ENCODE measurements around the gene MYH16. TPM values are rescaled to one million over a fixed set of nuclear protein-coding genes. Genes with fewer than 3 reads are reported as not detected.
"Not testable (repeated sequence)": the region's sequence is repeated elsewhere in the genome, so short reads cannot be mapped to it uniquely, and the experiment has no call there.

MYH16 gene
- polyA plus RNA-seq, 1 donor from 2014 or later: not detected

DNA sequence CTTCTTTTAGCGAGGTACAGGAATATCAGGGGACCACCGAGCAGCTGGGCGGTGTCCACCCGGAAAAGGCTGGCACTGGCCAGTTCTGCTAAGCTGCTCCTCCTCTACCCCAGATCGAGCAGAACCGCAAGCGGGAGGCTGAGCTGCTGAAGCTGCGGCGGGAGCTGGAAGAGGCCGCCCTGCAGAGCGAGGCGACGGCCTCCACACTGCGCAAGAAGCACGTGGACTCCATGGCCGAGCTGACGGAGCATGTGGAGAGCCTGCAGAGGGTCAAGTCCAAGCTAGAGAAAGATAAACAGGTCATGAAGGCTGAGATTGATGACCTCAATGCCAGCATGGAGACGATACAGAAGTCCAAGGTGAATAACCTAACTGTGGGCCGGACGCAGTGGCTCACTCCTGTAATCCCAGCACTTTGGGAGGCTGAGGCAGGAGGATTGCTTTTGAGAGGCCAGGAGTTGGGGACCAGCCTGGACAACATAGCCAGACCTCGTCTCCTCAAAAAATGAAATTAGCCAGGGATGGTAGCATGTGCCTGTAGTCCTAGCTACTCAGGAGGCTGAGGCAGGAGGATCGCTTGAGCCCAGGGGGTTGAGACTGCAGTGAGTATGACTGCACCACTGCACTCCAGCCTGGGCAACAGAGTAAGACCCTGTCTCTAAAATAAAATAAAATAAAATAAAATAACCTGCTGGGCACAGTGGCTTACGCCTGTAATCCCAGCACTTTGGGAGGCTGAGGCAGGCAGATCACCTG lies 15.3 kb downstream of the MYH16 start:
- H4K20me1 ChIP-seq (ENCODE audit: insufficient read depth): no peaks in the 10 kb centered on the region
- no peaks in the 10 kb centered on the region for H3K9me2 ChIP-seq (ENCODE audit: insufficient read depth, low read length)
- TF ChIP-seq POLR2AphosphoS5 (IDR thresholded peaks at IDR 0.05): no peak
- TF ChIP-seq RAD21 (conservative IDR thresholded peaks at IDR 0.05): no peak
- no peak for TF ChIP-seq MXI1 (conservative IDR thresholded peaks at IDR 0.05; ENCODE audit: poor library complexity, severe bottlenecking)
- no peak for TF ChIP-seq EZH2 (IDR thresholded peaks at IDR 0.05; ENCODE audit: borderline replicate concordance, insufficient read depth, low read length, poor library complexity, severe bottlenecking)
- TF ChIP-seq, protein P1, sequence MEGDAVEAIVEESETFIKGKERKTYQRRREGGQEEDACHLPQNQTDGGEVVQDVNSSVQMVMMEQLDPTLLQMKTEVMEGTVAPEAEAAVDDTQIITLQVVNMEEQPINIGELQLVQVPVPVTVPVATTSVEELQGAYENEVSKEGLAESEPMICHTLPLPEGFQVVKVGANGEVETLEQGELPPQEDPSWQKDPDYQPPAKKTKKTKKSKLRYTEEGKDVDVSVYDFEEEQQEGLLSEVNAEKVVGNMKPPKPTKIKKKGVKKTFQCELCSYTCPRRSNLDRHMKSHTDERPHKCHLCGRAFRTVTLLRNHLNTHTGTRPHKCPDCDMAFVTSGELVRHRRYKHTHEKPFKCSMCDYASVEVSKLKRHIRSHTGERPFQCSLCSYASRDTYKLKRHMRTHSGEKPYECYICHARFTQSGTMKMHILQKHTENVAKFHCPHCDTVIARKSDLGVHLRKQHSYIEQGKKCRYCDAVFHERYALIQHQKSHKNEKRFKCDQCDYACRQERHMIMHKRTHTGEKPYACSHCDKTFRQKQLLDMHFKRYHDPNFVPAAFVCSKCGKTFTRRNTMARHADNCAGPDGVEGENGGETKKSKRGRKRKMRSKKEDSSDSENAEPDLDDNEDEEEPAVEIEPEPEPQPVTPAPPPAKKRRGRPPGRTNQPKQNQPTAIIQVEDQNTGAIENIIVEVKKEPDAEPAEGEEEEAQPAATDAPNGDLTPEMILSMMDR (IDR thresholded peaks at IDR 0.05; ENCODE audit: poor library complexity, severe bottlenecking): no peak
- TF ChIP-seq, protein P2, sequence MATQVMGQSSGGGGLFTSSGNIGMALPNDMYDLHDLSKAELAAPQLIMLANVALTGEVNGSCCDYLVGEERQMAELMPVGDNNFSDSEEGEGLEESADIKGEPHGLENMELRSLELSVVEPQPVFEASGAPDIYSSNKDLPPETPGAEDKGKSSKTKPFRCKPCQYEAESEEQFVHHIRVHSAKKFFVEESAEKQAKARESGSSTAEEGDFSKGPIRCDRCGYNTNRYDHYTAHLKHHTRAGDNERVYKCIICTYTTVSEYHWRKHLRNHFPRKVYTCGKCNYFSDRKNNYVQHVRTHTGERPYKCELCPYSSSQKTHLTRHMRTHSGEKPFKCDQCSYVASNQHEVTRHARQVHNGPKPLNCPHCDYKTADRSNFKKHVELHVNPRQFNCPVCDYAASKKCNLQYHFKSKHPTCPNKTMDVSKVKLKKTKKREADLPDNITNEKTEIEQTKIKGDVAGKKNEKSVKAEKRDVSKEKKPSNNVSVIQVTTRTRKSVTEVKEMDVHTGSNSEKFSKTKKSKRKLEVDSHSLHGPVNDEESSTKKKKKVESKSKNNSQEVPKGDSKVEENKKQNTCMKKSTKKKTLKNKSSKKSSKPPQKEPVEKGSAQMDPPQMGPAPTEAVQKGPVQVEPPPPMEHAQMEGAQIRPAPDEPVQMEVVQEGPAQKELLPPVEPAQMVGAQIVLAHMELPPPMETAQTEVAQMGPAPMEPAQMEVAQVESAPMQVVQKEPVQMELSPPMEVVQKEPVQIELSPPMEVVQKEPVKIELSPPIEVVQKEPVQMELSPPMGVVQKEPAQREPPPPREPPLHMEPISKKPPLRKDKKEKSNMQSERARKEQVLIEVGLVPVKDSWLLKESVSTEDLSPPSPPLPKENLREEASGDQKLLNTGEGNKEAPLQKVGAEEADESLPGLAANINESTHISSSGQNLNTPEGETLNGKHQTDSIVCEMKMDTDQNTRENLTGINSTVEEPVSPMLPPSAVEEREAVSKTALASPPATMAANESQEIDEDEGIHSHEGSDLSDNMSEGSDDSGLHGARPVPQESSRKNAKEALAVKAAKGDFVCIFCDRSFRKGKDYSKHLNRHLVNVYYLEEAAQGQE (IDR thresholded peaks at IDR 0.05; ENCODE audit: borderline replicate concordance): no peak
- no peak for TF ChIP-seq SMC3 (conservative IDR thresholded peaks at IDR 0.05; ENCODE audit: poor library complexity)
- no peak for TF ChIP-seq TAF1 (IDR thresholded peaks at IDR 0.05; ENCODE audit: low read depth)
- no peak for TF ChIP-seq EP300 (conservative IDR thresholded peaks at IDR 0.05; ENCODE audit: poor library complexity, severe bottlenecking)
- H3K36me3 ChIP-seq (ENCODE audit: insufficient read depth, low read length): no peaks in the 10 kb centered on the region
- no peak overlapping the region for H3K27ac ChIP-seq (ENCODE audit: low read length)
- no peak overlapping the region for H3K4me3 ChIP-seq (ENCODE audit: low read length)
- H3K9ac ChIP-seq (ENCODE audit: low read length): no peak overlapping the region
- H3K27me3 ChIP-seq (ENCODE audit: insufficient read depth, low read depth, low read length): no peaks in the 10 kb centered on the region
- no peak overlapping the region for H2AFZ ChIP-seq (ENCODE audit: low read depth, low read length)
- H3K9me3 ChIP-seq (ENCODE audit: low read length): no peaks in the 10 kb centered on the region
- H3K4me2 ChIP-seq (ENCODE audit: low read length): no peak overlapping the region
- no peaks in the 10 kb centered on the region for H3F3A ChIP-seq (ENCODE audit: insufficient read depth, low read length, poor library complexity, severe bottlenecking)
- H3K79me2 ChIP-seq (replicated peaks; ENCODE audit: insufficient read depth, low read length): no peaks in the 10 kb centered on the region

DNA sequence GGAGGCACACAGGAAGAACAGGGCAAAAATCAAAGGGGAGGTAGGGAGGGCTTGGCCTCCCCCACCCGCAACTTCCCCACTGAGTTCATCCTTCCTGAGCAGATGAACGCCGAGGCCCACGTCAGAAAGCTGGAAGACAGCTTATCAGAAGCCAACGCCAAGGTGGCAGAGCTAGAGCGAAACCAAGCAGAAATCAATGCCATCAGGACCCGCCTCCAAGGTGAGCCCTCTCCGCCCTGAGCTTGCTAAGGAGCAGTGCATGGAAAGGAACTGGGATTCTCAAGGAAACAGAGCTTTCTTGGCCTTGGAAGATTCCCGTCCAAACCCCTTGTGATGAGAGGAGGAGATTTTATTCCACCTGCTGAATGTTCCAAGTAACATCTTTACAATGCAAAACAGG lies 16.5 kb downstream of the MYH16 start:
- H4K20me1 ChIP-seq (ENCODE audit: insufficient read depth): no peaks in the 10 kb centered on the region
- H3K4me3 ChIP-seq (ENCODE audit: low read length): no peak overlapping the region
- H3F3A ChIP-seq (ENCODE audit: insufficient read depth, low read length, poor library complexity, severe bottlenecking): no peaks in the 10 kb centered on the region
- H3K27me3 ChIP-seq (ENCODE audit: insufficient read depth, low read depth, low read length): no peaks in the 10 kb centered on the region
- no peak overlapping the region for H2AFZ ChIP-seq (ENCODE audit: low read depth, low read length)
- H3K79me2 ChIP-seq (replicated peaks; ENCODE audit: insufficient read depth, low read length): no peaks in the 10 kb centered on the region
- TF ChIP-seq POLR2AphosphoS5 (IDR thresholded peaks at IDR 0.05) (no peak), MXI1 (conservative IDR thresholded peaks at IDR 0.05; ENCODE audit: poor library complexity, severe bottlenecking) (no peak), SMC3 (conservative IDR thresholded peaks at IDR 0.05; ENCODE audit: poor library complexity) (no peak), RAD21 (conservative IDR thresholded peaks at IDR 0.05) (no peak), EZH2 (IDR thresholded peaks at IDR 0.05; ENCODE audit: borderline replicate concordance, insufficient read depth, low read length, poor library complexity, severe bottlenecking) (no peak), TAF1 (IDR thresholded peaks at IDR 0.05; ENCODE audit: low read depth) (no peak), EP300 (conservative IDR thresholded peaks at IDR 0.05; ENCODE audit: poor library complexity, severe bottlenecking) (no peak)
- TF ChIP-seq, protein P2 (IDR thresholded peaks at IDR 0.05; ENCODE audit: borderline replicate concordance): no peak
- TF ChIP-seq, protein P1 (IDR thresholded peaks at IDR 0.05; ENCODE audit: poor library complexity, severe bottlenecking): no peak
- no peak overlapping the region for H3K4me2 ChIP-seq (ENCODE audit: low read length)
- no peaks in the 10 kb centered on the region for H3K36me3 ChIP-seq (ENCODE audit: insufficient read depth, low read length)
- H3K9ac ChIP-seq (ENCODE audit: low read length): no peak overlapping the region
- H3K9me2 ChIP-seq (ENCODE audit: insufficient read depth, low read length): no peaks in the 10 kb centered on the region
- no peak overlapping the region for H3K27ac ChIP-seq (ENCODE audit: low read length)
- H3K9me3 ChIP-seq (ENCODE audit: low read length): no peaks in the 10 kb centered on the region

DNA sequence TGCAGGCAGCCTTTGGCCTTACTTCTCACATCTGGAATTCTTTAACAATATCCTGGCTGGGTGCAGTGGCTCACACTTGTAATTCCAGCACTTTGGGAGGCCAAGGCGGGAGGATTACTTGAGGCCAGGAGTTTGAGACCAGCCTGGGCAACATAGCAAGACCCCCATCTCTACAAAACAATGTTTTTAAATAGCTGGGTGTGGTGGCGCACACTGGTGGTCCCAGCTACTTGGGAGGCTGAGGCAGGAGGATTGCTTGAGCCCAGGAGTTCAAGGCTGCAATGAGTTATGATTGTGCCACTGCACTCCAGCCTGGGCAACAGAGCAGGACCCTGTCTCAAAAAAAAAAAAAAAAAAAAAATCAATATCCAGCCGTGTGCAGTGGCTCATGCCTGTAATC lies 17.5 kb downstream of the MYH16 start:
- not testable (repeated sequence) for H3K27me3 ChIP-seq (ENCODE audit: insufficient read depth, low read depth, low read length); H3K79me2 ChIP-seq (replicated peaks; ENCODE audit: insufficient read depth, low read length); H3K4me3 ChIP-seq (ENCODE audit: low read length); H3K9ac ChIP-seq (ENCODE audit: low read length); H4K20me1 ChIP-seq (ENCODE audit: insufficient read depth); H3K36me3 ChIP-seq (ENCODE audit: insufficient read depth, low read length); H3F3A ChIP-seq (ENCODE audit: insufficient read depth, low read length, poor library complexity, severe bottlenecking); H2AFZ ChIP-seq (ENCODE audit: low read depth, low read length); H3K27ac ChIP-seq (ENCODE audit: low read length); H3K4me2 ChIP-seq (ENCODE audit: low read length); H3K9me3 ChIP-seq (ENCODE audit: low read length); H3K9me2 ChIP-seq (ENCODE audit: insufficient read depth, low read length)

All from neural cell (in vitro differentiated cells).